Endothelial cell (in vitro differentiated cells): Measurements from ENCODE around the gene KBTBD7. TPM values are rescaled to one million over a fixed set of nuclear protein-coding genes. Genes with fewer than 3 reads are reported as not detected.

Experiments used
- DNase-seq: peaks from one replicate; pipeline ENCODE4 v3.0.0; 2021; ENCODE audit warnings: low spot score
- H3K27ac Mint-ChIP-seq: one replicate; pipeline ENCODE4 v1.8.0; 2021; ENCODE audit warnings: mixed read lengths, inconsistent platforms; ENCODE audit not compliant: unreplicated experiment
- H3K27me3 Mint-ChIP-seq: one replicate; pipeline ENCODE4 v1.8.0; 2021; ENCODE audit warnings: mild to moderate bottlenecking, moderate library complexity, mixed read lengths, inconsistent platforms; ENCODE audit not compliant: unreplicated experiment
- H3K36me3 Mint-ChIP-seq: one replicate; pipeline ENCODE4 v1.8.0; 2021; ENCODE audit warnings: mild to moderate bottlenecking, low read depth, mixed read lengths, inconsistent platforms; ENCODE audit not compliant: unreplicated experiment
- H3K4me1 Mint-ChIP-seq: one replicate; pipeline ENCODE4 v1.8.0; 2021; ENCODE audit warnings: mild to moderate bottlenecking, mixed read lengths, inconsistent platforms; ENCODE audit not compliant: unreplicated experiment
- H3K4me3 Mint-ChIP-seq: one replicate; pipeline ENCODE4 v1.8.0; 2021; ENCODE audit warnings: mild to moderate bottlenecking, mixed read lengths, inconsistent platforms; ENCODE audit not compliant: unreplicated experiment
- H3K9me3 Mint-ChIP-seq: one replicate; pipeline ENCODE4 v1.8.0; 2021; ENCODE audit warnings: mixed read lengths, inconsistent platforms; ENCODE audit not compliant: unreplicated experiment
- CTCF ChIP-seq: fragments of 200-600 bp; sonication (generic); IDR thresholded peaks from one replicate; pipeline ENCODE4 v1.5.0; 2021; ENCODE audit warnings: antibody characterized with exemption; ENCODE audit not compliant: unreplicated experiment
- total RNA-seq: library from RNA; stranded (reverse); fragmentation: NEBNext Ultra II Directional; extraction: Animal tissue kit (Norgen Biotek cat#: 25700); gene quantifications from one replicate; pipeline ENCODE4 v1.2.1, GENCODE V29; 2021; ENCODE audit not compliant: unreplicated experiment

KBTBD7 gene
- total RNA-seq, 1 donor from 2014 or later: 9.0 TPM

GRCh38 chr13:41212881-41213280, 18.5 kb upstream of the KBTBD7 start:
- Mint-ChIP-seq H3K27ac (no peak overlapping the region), H3K4me3 (no peak overlapping the region), H3K9me3 (peaks cover 8% of the 10 kb centered on the region), H3K36me3 (peaks cover 16% of the 10 kb centered on the region), H3K4me1 (no peaks in the 10 kb centered on the region), H3K27me3 (no peaks in the 10 kb centered on the region)
- TF ChIP-seq CTCF: no peak
- no peak for DNase-seq

- Mint-ChIP-seq H3K27ac (no peak overlapping the region), H3K36me3 (peaks cover 16% of the 10 kb centered on the region), H3K9me3 (peaks cover 8% of the 10 kb centered on the region), H3K4me3 (peak overlapping the region; percentile 37), H3K4me1 (no peaks in the 10 kb centered on the region), H3K27me3 (no peaks in the 10 kb centered on the region)
- no peak for DNase-seq
- TF ChIP-seq CTCF: no peak
Measured at GRCh38 chr13:41211062-41211461, 16.7 kb upstream of the KBTBD7 start.

GRCh38 chr13:41206467-41206866, 12.1 kb upstream of the KBTBD7 start:
- no peak overlapping the region for H3K4me3 Mint-ChIP-seq
- TF ChIP-seq CTCF: no peak
- H3K27ac Mint-ChIP-seq: no peak overlapping the region
- H3K27me3 Mint-ChIP-seq: no peaks in the 10 kb centered on the region
- H3K36me3 Mint-ChIP-seq: peaks cover 11% of the 10 kb centered on the region
- no peaks in the 10 kb centered on the region for H3K4me1 Mint-ChIP-seq
- DNase-seq: no peak
- H3K9me3 Mint-ChIP-seq: peaks cover 5% of the 10 kb centered on the region

DNA sequence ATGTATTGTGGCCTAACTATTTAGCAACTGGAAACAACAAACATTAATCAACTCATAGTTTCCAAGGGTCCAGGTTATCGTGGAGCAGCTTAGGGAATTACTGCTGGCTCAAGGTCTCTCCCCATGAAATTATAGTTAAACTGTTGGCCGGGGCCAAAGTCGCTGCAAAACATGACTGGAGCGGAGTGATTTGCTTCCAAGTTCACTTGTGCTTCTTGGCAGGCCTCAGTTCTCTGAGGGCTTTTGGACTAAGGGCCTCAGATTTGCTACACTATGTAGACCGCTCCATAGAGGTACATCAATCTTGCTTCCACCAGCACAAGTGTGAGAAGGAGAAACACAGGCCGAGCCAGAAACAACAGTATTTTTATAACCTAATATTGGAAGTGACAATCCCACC, 9.4 kb upstream of the KBTBD7 start:
- TF ChIP-seq CTCF: no peak
- Mint-ChIP-seq H3K36me3 (no peaks in the 10 kb centered on the region), H3K4me1 (no peaks in the 10 kb centered on the region), H3K27ac (no peak overlapping the region), H3K4me3 (no peak overlapping the region), H3K9me3 (no peaks in the 10 kb centered on the region), H3K27me3 (no peaks in the 10 kb centered on the region)
- DNase-seq: no peak

- Mint-ChIP-seq H3K27me3 (no peaks in the 10 kb centered on the region), H3K4me1 (no peaks in the 10 kb centered on the region), H3K4me3 (no peak overlapping the region), H3K27ac (no peak overlapping the region), H3K9me3 (no peaks in the 10 kb centered on the region), H3K36me3 (no peaks in the 10 kb centered on the region)
- TF ChIP-seq CTCF: no peak
- no peak for DNase-seq
Measured at GRCh38 chr13:41200126-41200525, 5.8 kb upstream of the KBTBD7 start.
